GM21717 (cell line): ENCODE results near the gene PLXNB1.

ENCODE experiments used
- ATAC-seq: cut with Tn5 transposase; IDR thresholded peaks from one replicate; pipeline ENCODE4 v1.9.1; 2021; ENCODE audit warnings: mild to moderate bottlenecking, moderate library complexity; ENCODE audit not compliant: unreplicated experiment

The PLXNB1 gene

DNA sequence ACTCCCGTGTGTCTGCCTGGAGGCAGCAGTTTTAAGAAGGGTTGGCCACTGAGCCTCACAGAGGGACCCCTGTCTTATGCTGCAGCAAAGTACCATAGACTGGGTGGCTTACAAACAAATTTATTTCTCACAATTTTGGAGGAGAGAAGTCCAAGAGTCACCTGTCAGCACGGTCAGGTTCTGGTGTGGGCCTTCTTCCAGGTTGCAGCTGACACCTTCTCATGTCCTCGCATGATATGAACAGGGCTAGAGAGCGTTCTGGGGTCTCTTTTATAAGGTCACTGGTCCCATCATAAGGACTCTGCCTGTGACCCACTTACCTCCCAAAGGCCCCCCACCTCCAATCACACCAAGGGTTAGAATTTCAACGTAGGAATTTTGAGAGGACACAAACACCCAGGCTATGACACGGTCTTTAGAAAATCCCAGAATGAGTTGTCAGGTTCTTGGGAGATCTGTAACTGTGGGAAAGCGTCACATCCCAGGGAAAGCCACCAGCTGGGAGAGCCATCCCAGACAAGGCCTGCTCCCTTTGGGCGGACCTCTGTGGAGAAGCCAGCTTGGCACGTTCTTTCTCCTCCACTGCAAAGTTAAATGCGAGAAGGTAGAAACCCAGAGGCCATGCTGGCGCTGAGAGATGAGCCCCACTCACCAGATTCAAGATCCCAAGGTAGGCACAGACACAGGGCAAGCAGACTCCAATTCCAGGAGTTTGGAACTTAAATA lies 58.1 kb downstream of the PLXNB1 start, which contains the start of gene FBXW12:
FBXW12 (plus strand) TSS at position 569 of the 726 bp plus-strand sequence. CDS start 549 bp downstream, outside the sequence.
- no peak for ATAC-seq

DNA sequence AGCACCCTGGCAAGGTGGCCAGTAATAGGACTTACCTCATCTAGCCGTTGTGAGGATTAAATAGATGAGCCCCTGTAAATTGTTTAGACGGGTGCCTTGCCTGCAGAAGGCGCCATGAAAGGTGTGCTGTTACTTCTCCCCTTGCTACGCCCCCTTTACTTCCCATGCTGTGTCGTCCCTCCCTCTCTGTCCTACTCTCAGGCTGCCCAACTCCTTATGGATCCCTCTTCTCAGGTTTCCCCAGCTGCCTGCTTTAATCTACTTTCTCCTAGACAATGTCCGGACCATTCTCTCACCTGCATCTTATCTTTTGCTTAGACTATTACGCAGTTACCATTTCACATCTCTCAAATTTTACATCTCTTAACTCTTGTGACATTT lies 59.6 kb downstream of the PLXNB1 start:
- ATAC-seq: no peak

DNA sequence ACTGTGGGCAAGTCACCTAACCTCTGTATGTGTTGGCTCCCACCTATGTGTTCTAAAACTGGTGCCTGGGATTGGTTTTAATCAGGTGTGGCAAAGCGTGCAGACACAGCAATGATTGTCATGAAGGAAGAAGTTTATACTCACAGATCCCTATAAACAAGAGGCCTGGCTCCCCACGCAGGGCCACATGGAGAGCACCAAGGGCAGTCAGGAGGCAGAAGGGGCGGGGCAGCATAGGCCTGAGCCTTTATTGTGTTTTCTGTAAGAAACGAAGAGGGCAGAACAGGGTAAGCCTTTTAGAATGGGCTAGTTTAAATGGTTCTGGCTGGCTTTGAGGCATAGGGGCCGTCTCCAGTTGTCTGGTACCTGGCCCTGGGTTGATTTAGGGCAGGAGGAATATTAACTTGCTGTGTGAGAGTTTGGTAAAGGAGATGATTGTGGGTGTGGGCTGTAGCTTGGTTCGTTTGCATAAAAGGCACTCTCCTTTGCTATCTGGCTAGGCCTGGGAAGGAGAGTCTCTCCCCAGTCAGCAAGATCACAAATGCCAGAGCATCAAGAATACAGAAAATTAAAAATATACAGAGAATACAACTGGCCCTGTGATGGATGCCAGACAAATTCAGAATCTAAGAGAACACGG lies 60.1 kb downstream of the PLXNB1 start:
- no peak for ATAC-seq

DNA sequence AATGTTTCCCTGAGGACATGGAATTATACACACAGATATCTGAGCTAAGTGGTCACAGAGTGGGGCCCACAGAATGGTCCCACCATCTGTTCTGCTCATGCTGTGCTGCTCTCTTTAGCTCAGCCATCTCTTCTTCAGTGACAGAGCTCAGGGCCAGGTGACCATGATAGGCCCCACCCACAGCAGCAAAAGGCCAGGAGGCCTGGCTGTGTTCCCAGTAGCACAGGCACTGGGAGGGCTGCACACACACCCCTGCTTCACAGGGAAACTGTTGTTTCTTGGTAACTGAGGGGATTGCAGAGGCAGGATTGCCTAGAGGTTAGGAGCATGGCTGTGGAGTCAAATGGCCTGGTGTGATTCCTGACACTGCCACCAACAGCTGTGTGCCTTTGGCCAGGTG lies 62.7 kb downstream of the PLXNB1 start:
- ATAC-seq: no peak

DNA sequence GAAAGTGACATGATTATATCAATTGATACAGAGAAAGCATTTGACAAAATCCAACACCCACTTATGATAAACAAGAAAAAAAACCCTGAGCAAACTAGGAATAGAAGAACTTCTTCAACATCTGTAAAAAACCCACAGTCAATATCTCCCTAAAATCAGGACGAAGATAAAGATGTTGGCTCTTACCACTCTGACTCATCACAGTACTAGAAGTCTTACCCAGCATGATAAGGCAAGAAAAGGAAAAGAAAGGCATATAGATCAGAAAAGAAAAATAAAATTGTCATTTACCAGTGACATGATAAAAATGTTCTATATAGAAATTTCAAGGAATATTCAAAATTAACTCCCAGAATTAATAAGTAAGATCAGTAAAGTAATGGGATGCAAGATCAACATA lies 65.0 kb downstream of the PLXNB1 start:
- no peak for ATAC-seq

DNA sequence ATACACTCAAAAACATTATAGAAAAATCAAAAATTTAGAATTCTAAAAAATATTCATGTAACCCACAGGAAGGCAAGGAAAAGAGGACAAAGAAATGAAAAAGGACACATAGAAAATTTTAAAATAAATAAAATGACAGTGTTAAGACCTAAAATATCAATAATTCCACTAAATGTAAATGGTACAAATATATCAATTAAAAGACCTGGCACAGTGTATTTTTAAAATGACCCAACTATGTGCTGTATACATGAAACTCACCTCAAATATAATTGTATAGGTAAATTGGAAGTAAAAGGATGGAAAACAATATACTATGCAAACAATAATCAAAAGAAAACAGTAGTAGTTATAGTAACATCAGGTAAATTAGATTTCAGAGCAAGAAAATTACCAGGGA lies 68.0 kb downstream of the PLXNB1 start:
- no peak for ATAC-seq

DNA sequence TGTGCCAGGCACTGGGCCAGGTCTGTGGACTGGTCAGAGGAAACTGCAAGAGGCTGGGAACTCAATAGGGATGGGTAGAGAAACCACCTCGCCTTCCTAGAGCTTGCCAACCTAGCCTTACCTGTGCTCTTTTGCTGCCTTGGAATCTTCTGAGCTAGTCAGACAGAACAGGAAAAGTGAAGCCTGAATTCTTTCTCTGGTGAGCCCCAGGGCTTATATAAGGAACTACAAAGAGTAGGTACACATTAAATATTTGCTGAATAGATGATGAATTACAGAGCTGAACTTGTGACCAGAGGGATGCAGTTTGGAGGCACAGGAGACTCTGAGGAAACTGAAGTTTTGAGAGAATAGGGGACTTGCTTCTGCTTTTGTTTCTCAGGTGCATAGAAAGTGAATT lies 73.5 kb downstream of the PLXNB1 start:
- no peak for ATAC-seq

DNA sequence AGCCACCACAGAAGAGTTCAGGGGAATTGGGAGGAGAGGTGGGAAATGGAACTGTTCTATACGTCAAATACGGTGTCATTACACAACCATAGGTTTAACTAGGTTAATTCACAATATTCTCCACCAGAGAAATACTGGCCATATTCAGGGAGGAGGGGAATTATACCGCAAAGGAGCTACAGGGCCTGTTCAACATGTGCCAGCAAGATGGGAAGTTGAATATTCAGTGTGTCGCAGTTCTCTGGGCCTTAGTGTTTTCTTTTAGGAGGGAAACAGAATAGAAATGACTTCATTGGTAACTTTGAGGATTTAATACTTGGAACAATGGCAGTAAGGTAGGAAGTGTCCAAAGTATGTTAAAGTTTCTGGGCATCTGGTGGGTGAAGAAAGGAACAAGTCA lies 75.9 kb downstream of the PLXNB1 start:
- ATAC-seq: no peak
